ENCODE data around the gene RPS14. TPM values are rescaled to one million over a fixed set of nuclear protein-coding genes. Genes with fewer than 3 reads are reported as not detected.
"Not testable (repeated sequence)": the region's sequence is repeated elsewhere in the genome, so short reads cannot be mapped to it uniquely, and the experiment has no call there.

Gene RPS14
- total RNA-seq, 1 donor from 2014 or later: 1,465 TPM

DNA sequence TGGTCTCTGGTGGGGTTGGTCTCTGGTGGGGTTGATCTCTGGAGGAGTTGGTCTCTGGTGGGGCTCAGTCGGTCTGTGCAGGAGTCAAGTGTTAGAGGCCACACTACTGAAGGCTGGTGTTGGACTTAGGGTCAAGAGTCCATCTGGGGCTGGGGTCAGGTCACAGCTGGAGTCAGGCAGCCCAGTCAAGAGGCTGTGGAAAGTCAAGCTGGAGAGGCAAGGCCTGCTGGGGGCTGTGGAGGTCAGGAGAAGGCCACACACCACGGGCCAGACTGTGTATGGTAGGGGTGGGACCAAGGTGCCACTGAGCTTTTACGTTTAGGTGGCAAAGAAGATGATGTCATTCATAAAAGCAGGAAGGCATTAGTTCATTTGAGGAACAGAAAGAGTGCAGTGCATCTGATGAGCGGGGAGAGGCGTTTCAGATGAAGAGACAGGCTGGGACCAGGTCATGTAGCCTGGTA, 20.1 kb downstream of the RPS14 start:
- peak overlapping the region; percentile 12 for H3K4me3 Mint-ChIP-seq (ENCODE audit: unreplicated experiment)
- no peak for DNase-seq
- H3K27me3 Mint-ChIP-seq (ENCODE audit: unreplicated experiment): peaks cover 8% of the 10 kb centered on the region
- H3K27ac Mint-ChIP-seq (ENCODE audit: unreplicated experiment): no peak overlapping the region
- no peaks in the 10 kb centered on the region for H3K4me1 Mint-ChIP-seq (ENCODE audit: low read depth, unreplicated experiment)
- TF ChIP-seq, protein P1, sequence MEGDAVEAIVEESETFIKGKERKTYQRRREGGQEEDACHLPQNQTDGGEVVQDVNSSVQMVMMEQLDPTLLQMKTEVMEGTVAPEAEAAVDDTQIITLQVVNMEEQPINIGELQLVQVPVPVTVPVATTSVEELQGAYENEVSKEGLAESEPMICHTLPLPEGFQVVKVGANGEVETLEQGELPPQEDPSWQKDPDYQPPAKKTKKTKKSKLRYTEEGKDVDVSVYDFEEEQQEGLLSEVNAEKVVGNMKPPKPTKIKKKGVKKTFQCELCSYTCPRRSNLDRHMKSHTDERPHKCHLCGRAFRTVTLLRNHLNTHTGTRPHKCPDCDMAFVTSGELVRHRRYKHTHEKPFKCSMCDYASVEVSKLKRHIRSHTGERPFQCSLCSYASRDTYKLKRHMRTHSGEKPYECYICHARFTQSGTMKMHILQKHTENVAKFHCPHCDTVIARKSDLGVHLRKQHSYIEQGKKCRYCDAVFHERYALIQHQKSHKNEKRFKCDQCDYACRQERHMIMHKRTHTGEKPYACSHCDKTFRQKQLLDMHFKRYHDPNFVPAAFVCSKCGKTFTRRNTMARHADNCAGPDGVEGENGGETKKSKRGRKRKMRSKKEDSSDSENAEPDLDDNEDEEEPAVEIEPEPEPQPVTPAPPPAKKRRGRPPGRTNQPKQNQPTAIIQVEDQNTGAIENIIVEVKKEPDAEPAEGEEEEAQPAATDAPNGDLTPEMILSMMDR (IDR thresholded peaks at IDR 0.05; ENCODE audit: partially characterized antibody, unreplicated experiment): no peak
- H3K36me3 Mint-ChIP-seq (ENCODE audit: unreplicated experiment): peaks cover 5% of the 10 kb centered on the region
- peaks cover 4% of the 10 kb centered on the region for H3K9me3 Mint-ChIP-seq (ENCODE audit: unreplicated experiment)

DNA sequence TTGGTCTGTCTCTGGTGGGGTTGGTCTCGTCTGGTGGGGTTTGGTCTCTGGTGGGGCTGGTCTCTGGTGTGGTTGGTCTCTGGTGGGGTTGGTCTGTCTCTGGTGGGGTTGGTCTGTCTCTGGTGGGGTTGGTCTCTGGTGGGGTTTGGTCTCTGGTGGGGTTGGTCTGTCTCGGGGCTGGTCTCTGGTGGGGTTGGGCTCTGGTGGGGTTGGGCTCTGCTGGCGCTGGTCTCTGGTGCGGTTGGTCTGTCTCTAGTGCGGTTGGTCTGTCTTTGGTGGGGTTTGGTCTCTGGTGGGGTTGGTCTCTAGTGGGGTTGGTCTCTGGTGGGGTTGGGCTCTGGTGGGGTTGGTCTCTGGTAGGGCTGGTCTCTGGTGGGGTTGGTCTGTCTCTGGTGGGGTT, 20.6 kb downstream of the RPS14 start:
- Mint-ChIP-seq H3K4me1 (ENCODE audit: low read depth, unreplicated experiment) (no peaks in the 10 kb centered on the region), H3K27ac (ENCODE audit: unreplicated experiment) (no peak overlapping the region), H3K4me3 (ENCODE audit: unreplicated experiment) (no peak overlapping the region), H3K9me3 (ENCODE audit: unreplicated experiment) (peaks cover 4% of the 10 kb centered on the region), H3K36me3 (ENCODE audit: unreplicated experiment) (peaks cover 5% of the 10 kb centered on the region), H3K27me3 (ENCODE audit: unreplicated experiment) (peaks cover 8% of the 10 kb centered on the region)
- no peak for DNase-seq
- TF ChIP-seq, protein P1 (IDR thresholded peaks at IDR 0.05; ENCODE audit: partially characterized antibody, unreplicated experiment): no peak

DNA sequence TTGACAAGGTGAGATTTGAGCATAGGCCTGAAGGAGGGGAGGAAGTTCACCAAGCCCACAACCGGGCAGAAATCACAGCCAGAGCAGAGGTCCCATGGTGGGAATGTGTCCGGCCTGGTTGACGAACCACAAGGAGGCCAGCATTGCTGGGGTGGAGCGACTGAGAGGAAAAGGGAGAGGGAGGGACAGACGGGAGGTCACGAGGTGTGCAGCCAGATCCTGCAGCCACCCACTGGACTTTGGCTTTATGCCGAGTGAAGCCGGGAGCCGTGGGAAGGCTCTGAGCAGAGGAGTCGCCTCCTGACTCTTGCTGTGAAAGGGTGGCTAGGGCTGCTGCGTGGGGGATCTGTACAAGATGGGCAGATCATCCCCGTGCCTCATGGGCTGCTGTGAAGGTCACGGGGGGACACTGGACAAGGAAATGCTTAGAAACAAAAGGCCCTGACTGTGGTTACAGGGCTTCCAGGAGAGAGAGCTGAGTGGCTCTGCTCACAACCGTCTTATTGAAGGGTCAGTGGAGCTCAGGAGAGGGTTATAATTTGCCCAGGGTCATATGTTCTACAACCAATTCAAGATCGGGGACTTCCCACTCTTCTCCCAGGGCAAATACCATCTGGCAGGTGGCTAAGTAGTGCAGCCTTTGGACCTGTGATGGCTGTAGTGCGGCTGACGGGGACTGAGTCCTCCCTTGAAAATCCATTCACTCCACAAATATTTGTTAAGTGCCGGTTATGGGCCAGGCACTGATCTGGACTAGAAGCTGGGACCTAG, 21.2 kb downstream of the RPS14 start:
- H3K27ac Mint-ChIP-seq (ENCODE audit: unreplicated experiment): no peak overlapping the region
- TF ChIP-seq, protein P1 (IDR thresholded peaks at IDR 0.05; ENCODE audit: partially characterized antibody, unreplicated experiment): no peak
- peaks cover 4% of the 10 kb centered on the region for H3K9me3 Mint-ChIP-seq (ENCODE audit: unreplicated experiment)
- no peak overlapping the region for H3K4me3 Mint-ChIP-seq (ENCODE audit: unreplicated experiment)
- peaks cover 5% of the 10 kb centered on the region for H3K36me3 Mint-ChIP-seq (ENCODE audit: unreplicated experiment)
- no peak for DNase-seq
- H3K4me1 Mint-ChIP-seq (ENCODE audit: low read depth, unreplicated experiment): no peaks in the 10 kb centered on the region
- H3K27me3 Mint-ChIP-seq (ENCODE audit: unreplicated experiment): peaks cover 6% of the 10 kb centered on the region

DNA sequence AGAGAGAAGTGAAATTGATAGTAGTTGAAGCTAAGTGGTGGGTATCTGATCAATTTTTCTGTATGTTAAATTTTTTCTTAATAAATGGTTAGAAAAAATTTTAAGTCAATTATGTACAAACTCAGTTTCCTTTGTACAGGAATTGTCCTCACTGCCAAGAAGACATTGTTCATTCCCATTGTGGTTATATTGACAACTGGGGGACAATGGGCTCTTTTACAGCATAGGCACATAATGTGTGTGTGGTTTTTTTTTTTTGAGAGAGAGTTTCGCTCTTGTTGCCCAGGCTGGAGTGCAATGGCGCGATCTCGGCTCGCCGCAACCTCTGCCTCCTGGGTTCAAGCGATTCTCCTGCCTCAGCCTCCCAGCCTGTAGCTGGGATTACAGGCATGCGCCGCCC, 23.4 kb downstream of the RPS14 start:
- H3K27me3 Mint-ChIP-seq (ENCODE audit: unreplicated experiment); H3K4me3 Mint-ChIP-seq (ENCODE audit: unreplicated experiment); H3K9me3 Mint-ChIP-seq (ENCODE audit: unreplicated experiment); H3K4me1 Mint-ChIP-seq (ENCODE audit: low read depth, unreplicated experiment); H3K27ac Mint-ChIP-seq (ENCODE audit: unreplicated experiment); DNase-seq; H3K36me3 Mint-ChIP-seq (ENCODE audit: unreplicated experiment): not testable (repeated sequence)

DNA sequence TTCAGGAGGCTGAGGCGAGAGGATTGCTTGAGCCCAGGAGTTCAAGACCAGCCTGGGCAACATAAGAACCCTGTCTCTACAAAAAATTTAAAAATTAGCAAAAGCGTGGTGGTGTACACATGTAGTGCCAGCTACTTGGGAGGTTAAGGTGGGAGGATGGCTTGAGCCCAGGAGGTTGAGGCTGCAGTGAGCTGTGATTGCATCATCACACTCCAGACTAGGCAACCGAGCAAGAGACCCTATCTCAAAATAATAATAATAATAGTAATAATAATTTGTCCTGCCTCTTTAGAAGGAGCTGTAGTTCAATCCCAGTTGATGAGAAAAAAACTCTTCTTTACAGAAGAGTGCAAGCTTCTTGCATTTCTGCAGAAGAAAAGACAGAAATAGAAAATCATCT, 26.8 kb downstream of the RPS14 start:
- TF ChIP-seq, protein P1 (IDR thresholded peaks at IDR 0.05; ENCODE audit: partially characterized antibody, unreplicated experiment): no peak
- Mint-ChIP-seq H3K36me3 (ENCODE audit: unreplicated experiment) (no peaks in the 10 kb centered on the region), H3K27ac (ENCODE audit: unreplicated experiment) (no peak overlapping the region), H3K27me3 (ENCODE audit: unreplicated experiment) (peaks cover under 1% of the 10 kb centered on the region), H3K4me3 (ENCODE audit: unreplicated experiment) (no peak overlapping the region), H3K9me3 (ENCODE audit: unreplicated experiment) (peaks cover 2% of the 10 kb centered on the region), H3K4me1 (ENCODE audit: low read depth, unreplicated experiment) (no peaks in the 10 kb centered on the region)
- DNase-seq: no peak
